SU-DHL-6 (cell line): ENCODE data around the gene CNOT8.

Source experiments
- H2AFZ ChIP-seq: fragments of 200-600 bp; sonication (generic); 2 replicates; pipeline ENCODE4 v1.6.1; 2014; ENCODE audit warnings: low read depth, mild to moderate bottlenecking, moderate library complexity, mixed read lengths, antibody characterized with exemption, low read length; ENCODE audit not compliant: severe bottlenecking
- H3F3A ChIP-seq: fragments of 200-600 bp; shearing (Covaris generic); 2 replicates; pipeline ENCODE4 v1.6.0; 2016; ENCODE audit warnings: antibody characterized with exemption, mild to moderate bottlenecking; ENCODE audit not compliant: insufficient read depth
- H3K27ac ChIP-seq: fragments of 200-600 bp; sonication (generic); 2 replicates; pipeline ENCODE4 v1.5.1; 2016; ENCODE audit warnings: low read depth, mild to moderate bottlenecking, low read length, moderate library complexity, mixed read lengths
- H3K27me3 ChIP-seq: fragments of 200-600 bp; sonication (generic), shearing (Covaris generic); 2 replicates; pipeline ENCODE4 v1.6.0; 2014; ENCODE audit warnings: mild to moderate bottlenecking, low read length
- H3K36me3 ChIP-seq: fragments of 200-600 bp; sonication (generic); 2 replicates; pipeline ENCODE4 v1.6.1; 2014; ENCODE audit warnings: mild to moderate bottlenecking, low read length, mixed read lengths
- H3K4me2 ChIP-seq: fragments of 300-600, 200-600 bp; shearing (Covaris generic), sonication (generic); 2 replicates; pipeline ENCODE4 v1.6.0; 2014; ENCODE audit warnings: low read length, low read depth, mild to moderate bottlenecking; ENCODE audit not compliant: poor library complexity, severe bottlenecking
- H3K4me3 ChIP-seq: fragments of 200-600 bp; sonication (generic); 2 replicates; pipeline ENCODE4 v1.5.1; 2014; ENCODE audit warnings: antibody characterized with exemption, low read length, mild to moderate bottlenecking, mixed read lengths; ENCODE audit not compliant: insufficient read depth, poor library complexity, severe bottlenecking
- H3K79me2 ChIP-seq: fragments of 200-600 bp; sonication (generic); 2 replicates; pipeline ENCODE4 v1.6.1; 2014; ENCODE audit warnings: mild to moderate bottlenecking, low read length, moderate library complexity; ENCODE audit not compliant: insufficient read depth
- H3K9ac ChIP-seq: fragments of 200-600 bp; sonication (generic); 2 replicates; pipeline ENCODE4 v1.7.0; 2014; ENCODE audit warnings: mild to moderate bottlenecking, low read length
- H3K9me2 ChIP-seq: fragments of 200-600 bp; sonication (generic); replicated peaks from 2 replicates; pipeline ENCODE4 v1.6.1; 2014; ENCODE audit warnings: low read length; ENCODE audit not compliant: insufficient read depth
- H3K9me3 ChIP-seq: fragments of 200-600 bp; sonication (generic); 2 replicates; pipeline ENCODE4 v1.6.1; 2014; ENCODE audit warnings: low read length, mixed read lengths; ENCODE audit not compliant: insufficient read depth
- H4K20me1 ChIP-seq: fragments of 200-600 bp; sonication (generic); 2 replicates; pipeline ENCODE4 v1.6.1; 2014; ENCODE audit warnings: low read depth, mild to moderate bottlenecking, antibody characterized with exemption, low read length, moderate library complexity, mixed read lengths
- EZH2phosphoT487 ChIP-seq: fragments of 200-600 bp; sonication (generic), shearing (Covaris generic); conservative IDR thresholded peaks from 2 replicates; pipeline ENCODE4 v1.6.1; 2018; ENCODE audit warnings: mild to moderate bottlenecking, antibody characterized with exemption, low read length, moderate library complexity, mixed read lengths
- TF ChIP-seq, protein P1 (sequence below): fragments of 200-600 bp; sonication (generic); IDR thresholded peaks from one replicate; pipeline ENCODE4 v1.5.1; 2017; ENCODE audit warnings: antibody characterized with exemption, mild to moderate bottlenecking, low read length, moderate library complexity; ENCODE audit not compliant: insufficient read depth, poor library complexity, severe bottlenecking

Gene CNOT8

GRCh38 chr5:154896562-154897165 lies 38.2 kb downstream of the CNOT8 start:
- Histone ChIP-seq H3K4me3 (no peak overlapping the region), H2AFZ (no peak overlapping the region), H3F3A (no peaks in the 10 kb centered on the region), H3K4me2 (no peak overlapping the region), H3K36me3 (peaks cover 20% of the 10 kb centered on the region), H3K9me2 (no peaks in the 10 kb centered on the region), H3K9me3 (no peaks in the 10 kb centered on the region), H3K79me2 (no peaks in the 10 kb centered on the region), H3K9ac (no peak overlapping the region), H4K20me1 (no peaks in the 10 kb centered on the region), H3K27ac (no peak overlapping the region), H3K27me3 (no peaks in the 10 kb centered on the region)
- TF ChIP-seq, protein P1, sequence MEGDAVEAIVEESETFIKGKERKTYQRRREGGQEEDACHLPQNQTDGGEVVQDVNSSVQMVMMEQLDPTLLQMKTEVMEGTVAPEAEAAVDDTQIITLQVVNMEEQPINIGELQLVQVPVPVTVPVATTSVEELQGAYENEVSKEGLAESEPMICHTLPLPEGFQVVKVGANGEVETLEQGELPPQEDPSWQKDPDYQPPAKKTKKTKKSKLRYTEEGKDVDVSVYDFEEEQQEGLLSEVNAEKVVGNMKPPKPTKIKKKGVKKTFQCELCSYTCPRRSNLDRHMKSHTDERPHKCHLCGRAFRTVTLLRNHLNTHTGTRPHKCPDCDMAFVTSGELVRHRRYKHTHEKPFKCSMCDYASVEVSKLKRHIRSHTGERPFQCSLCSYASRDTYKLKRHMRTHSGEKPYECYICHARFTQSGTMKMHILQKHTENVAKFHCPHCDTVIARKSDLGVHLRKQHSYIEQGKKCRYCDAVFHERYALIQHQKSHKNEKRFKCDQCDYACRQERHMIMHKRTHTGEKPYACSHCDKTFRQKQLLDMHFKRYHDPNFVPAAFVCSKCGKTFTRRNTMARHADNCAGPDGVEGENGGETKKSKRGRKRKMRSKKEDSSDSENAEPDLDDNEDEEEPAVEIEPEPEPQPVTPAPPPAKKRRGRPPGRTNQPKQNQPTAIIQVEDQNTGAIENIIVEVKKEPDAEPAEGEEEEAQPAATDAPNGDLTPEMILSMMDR: no peak
- TF ChIP-seq EZH2phosphoT487: no peak

DNA sequence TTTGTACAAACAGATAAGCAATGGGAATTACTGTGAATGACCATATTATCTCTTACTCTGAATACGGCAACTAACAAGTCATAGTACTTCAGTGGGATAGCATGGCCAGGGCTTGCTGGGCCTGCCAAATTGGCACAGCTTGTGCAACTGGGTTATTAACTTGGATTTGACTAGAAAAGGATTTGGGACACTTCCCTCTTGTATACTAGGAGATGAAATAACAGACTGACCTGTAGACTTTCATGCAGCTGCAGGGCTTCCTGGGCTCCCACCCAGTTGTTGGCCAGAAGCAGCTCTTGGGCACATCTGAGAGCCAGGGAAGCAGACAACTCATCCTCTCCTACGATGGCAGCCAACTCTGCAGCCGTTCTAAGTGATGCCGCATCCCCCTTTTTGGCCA lies 39.8 kb downstream of the CNOT8 start:
- H3F3A ChIP-seq: no peaks in the 10 kb centered on the region
- no peak overlapping the region for H3K4me3 ChIP-seq
- no peaks in the 10 kb centered on the region for H3K9me2 ChIP-seq
- no peak overlapping the region for H3K27ac ChIP-seq
- no peak overlapping the region for H3K9ac ChIP-seq
- H3K9me3 ChIP-seq: no peaks in the 10 kb centered on the region
- H3K79me2 ChIP-seq: no peaks in the 10 kb centered on the region
- no peaks in the 10 kb centered on the region for H3K27me3 ChIP-seq
- H2AFZ ChIP-seq: no peak overlapping the region
- no peak for TF ChIP-seq EZH2phosphoT487
- TF ChIP-seq, protein P1: no peak
- H3K4me2 ChIP-seq: no peak overlapping the region
- H4K20me1 ChIP-seq: no peaks in the 10 kb centered on the region
- peaks cover 33% of the 10 kb centered on the region for H3K36me3 ChIP-seq

DNA sequence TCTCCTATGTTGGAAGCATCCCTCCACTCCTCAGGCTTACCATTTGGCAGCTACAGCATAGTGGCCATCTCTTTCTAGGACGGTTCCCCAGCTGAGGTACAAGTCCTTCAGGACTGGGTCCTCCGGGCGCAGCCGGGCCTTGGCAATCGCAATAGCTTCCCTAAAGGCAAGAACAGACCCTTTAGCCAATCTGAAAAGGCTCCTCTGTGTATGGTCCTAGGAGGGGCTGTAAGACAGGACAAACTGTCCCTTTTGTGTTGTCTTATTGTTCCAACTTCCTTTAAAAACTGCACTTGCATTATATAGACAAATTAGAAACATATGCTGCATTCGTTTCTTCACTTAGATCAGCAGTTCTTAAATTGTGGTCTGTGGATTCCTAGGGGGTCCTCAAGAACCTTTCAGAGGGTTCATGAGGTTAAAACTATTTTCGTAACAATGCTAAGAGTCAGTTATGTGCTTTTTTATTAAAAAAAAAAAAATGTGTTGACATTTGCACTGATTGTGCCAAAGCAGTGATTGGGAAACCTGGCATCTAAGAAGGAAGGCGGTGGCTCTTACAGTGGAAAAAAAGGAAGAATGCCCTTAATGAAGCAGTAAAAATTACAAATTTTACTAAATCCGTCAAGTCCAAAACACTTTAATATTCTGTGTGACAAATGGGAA lies 40.9 kb downstream of the CNOT8 start:
- Histone ChIP-seq H3K4me3 (no peak overlapping the region), H3K9me3 (no peaks in the 10 kb centered on the region), H2AFZ (no peak overlapping the region), H3K79me2 (no peaks in the 10 kb centered on the region), H4K20me1 (no peaks in the 10 kb centered on the region), H3K9ac (no peak overlapping the region), H3K9me2 (no peaks in the 10 kb centered on the region), H3K36me3 (peaks cover 41% of the 10 kb centered on the region), H3K27me3 (no peaks in the 10 kb centered on the region), H3F3A (no peaks in the 10 kb centered on the region), H3K4me2 (no peak overlapping the region), H3K27ac (no peak overlapping the region)
- TF ChIP-seq, protein P1: no peak
- no peak for TF ChIP-seq EZH2phosphoT487
